Endothelial cell (in vitro differentiated cells): Measurements from ENCODE around the gene EIF2B5. TPM values are rescaled to one million over a fixed set of nuclear protein-coding genes. Genes with fewer than 3 reads are reported as not detected.
"Not testable (repeated sequence)": the region's sequence is repeated elsewhere in the genome, so short reads cannot be mapped to it uniquely, and the experiment has no call there.

Experiments used
- DNase-seq: peaks from one replicate; pipeline ENCODE4 v3.0.0; 2021; ENCODE audit warnings: low spot score
- H3K27ac Mint-ChIP-seq: one replicate; pipeline ENCODE4 v1.8.0; 2021; ENCODE audit warnings: mixed read lengths, inconsistent platforms; ENCODE audit not compliant: unreplicated experiment
- H3K27me3 Mint-ChIP-seq: one replicate; pipeline ENCODE4 v1.8.0; 2021; ENCODE audit warnings: mild to moderate bottlenecking, moderate library complexity, mixed read lengths, inconsistent platforms; ENCODE audit not compliant: unreplicated experiment
- H3K36me3 Mint-ChIP-seq: one replicate; pipeline ENCODE4 v1.8.0; 2021; ENCODE audit warnings: mild to moderate bottlenecking, low read depth, mixed read lengths, inconsistent platforms; ENCODE audit not compliant: unreplicated experiment
- H3K4me1 Mint-ChIP-seq: one replicate; pipeline ENCODE4 v1.8.0; 2021; ENCODE audit warnings: mild to moderate bottlenecking, mixed read lengths, inconsistent platforms; ENCODE audit not compliant: unreplicated experiment
- H3K4me3 Mint-ChIP-seq: one replicate; pipeline ENCODE4 v1.8.0; 2021; ENCODE audit warnings: mild to moderate bottlenecking, mixed read lengths, inconsistent platforms; ENCODE audit not compliant: unreplicated experiment
- H3K9me3 Mint-ChIP-seq: one replicate; pipeline ENCODE4 v1.8.0; 2021; ENCODE audit warnings: mixed read lengths, inconsistent platforms; ENCODE audit not compliant: unreplicated experiment
- CTCF ChIP-seq: fragments of 200-600 bp; sonication (generic); IDR thresholded peaks from one replicate; pipeline ENCODE4 v1.5.0; 2021; ENCODE audit warnings: antibody characterized with exemption; ENCODE audit not compliant: unreplicated experiment
- total RNA-seq: library from RNA; stranded (reverse); fragmentation: NEBNext Ultra II Directional; extraction: Animal tissue kit (Norgen Biotek cat#: 25700); gene quantifications from one replicate; pipeline ENCODE4 v1.2.1, GENCODE V29; 2021; ENCODE audit not compliant: unreplicated experiment

Gene EIF2B5
- total RNA-seq, 1 donor from 2014 or later: 37.0 TPM

DNA sequence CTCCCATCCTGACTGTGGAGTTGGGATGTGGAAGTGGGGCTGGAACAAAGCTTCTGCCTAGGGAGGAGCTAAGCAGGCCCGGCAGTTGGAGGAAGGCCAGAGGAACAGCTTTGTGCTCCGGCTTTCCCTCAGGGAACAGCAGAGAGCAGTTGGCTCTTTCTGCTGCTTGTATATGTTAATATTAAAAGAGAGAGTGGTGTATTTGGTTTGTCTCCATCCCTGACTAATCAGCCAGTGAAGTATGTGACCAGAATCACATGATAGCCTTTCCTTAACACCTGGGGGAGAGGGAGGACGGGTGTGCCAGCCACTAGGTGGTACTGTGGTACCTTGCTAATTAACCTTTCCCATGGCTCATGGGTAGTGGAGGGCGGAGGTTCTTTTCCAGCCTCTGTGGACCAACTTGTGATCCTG is 10.0 kb downstream of the EIF2B5 start:
- H3K27me3 Mint-ChIP-seq: peaks cover 5% of the 10 kb centered on the region
- no peak overlapping the region for H3K4me3 Mint-ChIP-seq
- H3K4me1 Mint-ChIP-seq: peaks cover 4% of the 10 kb centered on the region
- H3K27ac Mint-ChIP-seq: no peak overlapping the region
- H3K9me3 Mint-ChIP-seq: no peaks in the 10 kb centered on the region
- DNase-seq: peak; percentile 28
- TF ChIP-seq CTCF: no peak
- H3K36me3 Mint-ChIP-seq: peaks cover 35% of the 10 kb centered on the region

DNA sequence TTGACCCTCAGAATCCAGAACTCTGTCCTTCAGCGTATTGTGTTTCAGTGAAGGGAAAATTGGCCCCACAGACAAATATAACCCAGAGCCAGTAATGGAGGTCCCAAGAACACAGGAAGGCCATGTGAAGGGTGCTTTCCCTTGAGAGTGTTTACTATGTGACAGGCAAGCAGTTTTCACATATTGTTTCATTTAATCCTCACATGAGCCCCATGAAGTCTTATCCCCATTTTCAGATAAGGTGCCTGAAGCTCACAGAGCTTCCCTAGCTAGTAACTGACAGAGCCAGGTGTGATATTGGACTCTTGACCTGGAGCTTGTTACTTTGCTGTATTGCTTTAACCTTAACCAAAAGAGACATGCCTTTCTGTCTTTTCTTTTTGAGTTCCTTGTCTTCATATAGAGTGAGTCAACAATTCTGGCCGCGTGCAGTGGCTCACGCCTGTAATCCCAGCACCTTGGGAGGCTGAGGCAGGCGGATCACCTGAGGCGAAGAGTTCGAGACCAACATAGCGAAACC is 10.7 kb downstream of the EIF2B5 start:
- Mint-ChIP-seq H3K4me3 (no peak overlapping the region), H3K36me3 (peaks cover 28% of the 10 kb centered on the region), H3K9me3 (no peaks in the 10 kb centered on the region), H3K27me3 (peaks cover 2% of the 10 kb centered on the region), H3K4me1 (peaks cover 4% of the 10 kb centered on the region), H3K27ac (no peak overlapping the region)
- DNase-seq: no peak
- TF ChIP-seq CTCF: no peak

GRCh38 chr3:184148076-184148475 is 12.9 kb downstream of the EIF2B5 start:
- Mint-ChIP-seq H3K36me3 (peaks cover 6% of the 10 kb centered on the region), H3K4me1 (peaks cover 4% of the 10 kb centered on the region)

GRCh38 chr3:184149123-184149522 is 14.0 kb downstream of the EIF2B5 start:
- Mint-ChIP-seq H3K9me3 (no peaks in the 10 kb centered on the region), H3K4me1 (peaks cover 10% of the 10 kb centered on the region), H3K36me3 (no peaks in the 10 kb centered on the region), H3K27ac (no peak overlapping the region), H3K27me3 (peaks cover 4% of the 10 kb centered on the region), H3K4me3 (no peak overlapping the region)
- no peak for DNase-seq
- no peak for TF ChIP-seq CTCF

More at GRCh38 chr3:184148076-184148475, 12.9 kb downstream of the EIF2B5 start:
- Mint-ChIP-seq H3K27ac (no peak overlapping the region), H3K4me3 (no peak overlapping the region), H3K27me3 (peaks cover 4% of the 10 kb centered on the region), H3K9me3 (no peaks in the 10 kb centered on the region)
- no peak for TF ChIP-seq CTCF
- DNase-seq: no peak

DNA sequence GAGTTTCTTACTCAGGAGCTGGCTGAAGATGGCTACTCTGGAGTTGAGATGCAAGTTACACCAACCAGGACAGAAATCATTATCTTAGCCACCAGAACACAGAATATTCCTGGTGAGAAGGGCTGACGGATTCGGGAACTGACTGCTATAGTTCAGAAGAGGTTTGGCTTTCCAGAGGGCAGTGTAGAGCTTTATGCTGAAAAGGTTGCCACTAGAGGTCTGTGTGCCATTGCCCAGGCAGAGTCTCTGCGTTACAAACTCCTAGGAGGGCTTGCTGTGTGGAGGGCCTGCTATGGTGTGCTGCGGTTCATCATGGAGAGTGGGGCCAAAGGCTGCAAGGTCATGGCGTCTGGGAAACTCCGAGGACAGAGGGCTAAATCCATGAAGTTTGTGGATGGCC is 14.6 kb downstream of the EIF2B5 start:
- H3K9me3 Mint-ChIP-seq, H3K27ac Mint-ChIP-seq, H3K36me3 Mint-ChIP-seq: not testable (repeated sequence)

More for the DNA sequence above, 14.6 kb downstream of the EIF2B5 start:
- H3K27me3 Mint-ChIP-seq, H3K4me1 Mint-ChIP-seq, DNase-seq, H3K4me3 Mint-ChIP-seq: not testable (repeated sequence)
